ENCODE measurements around the gene TMEM198.

- no peak for TF ChIP-seq HMG20B (CRISPR knock-in tag; IDR thresholded peaks at IDR 0.05)
- TF ChIP-seq PREB (CRISPR knock-in tag; IDR thresholded peaks at IDR 0.05) = no peak
- no peak for TF ChIP-seq REST (IDR thresholded peaks at IDR 0.05; ENCODE audit: borderline replicate concordance)
- no peak for TF ChIP-seq REST (CRISPR knock-in tag; IDR thresholded peaks at IDR 0.05; ENCODE audit: low read depth)
These were observed 6.0 kb upstream of the TMEM198 start for GRCh38 chr2:219537657-219538488.

All from K562 (cell line).